Retinal pigment epithelial cell (primary cell): ENCODE results near the gene GABBR2.
A peak's percentile ranks its signal among the peaks of the same experiment; 100 is the strongest.

Source experiments
- DNase-seq: peaks from one replicate; pipeline ENCODE4 v3.0.0-alpha.2; 2010; ENCODE audit warnings: low read depth
- H3K4me3 ChIP-seq: 2 replicates; pipeline ENCODE4 v1.5.1; 2011; ENCODE audit warnings: mild to moderate bottlenecking, low read length, control low read depth, moderate library complexity
- TF ChIP-seq, protein P1 (sequence below): conservative IDR thresholded peaks from 2 replicates; pipeline ENCODE4 v1.5.1; 2011; ENCODE audit warnings: low read depth, low read length, control low read depth, inconsistent platforms

The GABBR2 gene

DNA sequence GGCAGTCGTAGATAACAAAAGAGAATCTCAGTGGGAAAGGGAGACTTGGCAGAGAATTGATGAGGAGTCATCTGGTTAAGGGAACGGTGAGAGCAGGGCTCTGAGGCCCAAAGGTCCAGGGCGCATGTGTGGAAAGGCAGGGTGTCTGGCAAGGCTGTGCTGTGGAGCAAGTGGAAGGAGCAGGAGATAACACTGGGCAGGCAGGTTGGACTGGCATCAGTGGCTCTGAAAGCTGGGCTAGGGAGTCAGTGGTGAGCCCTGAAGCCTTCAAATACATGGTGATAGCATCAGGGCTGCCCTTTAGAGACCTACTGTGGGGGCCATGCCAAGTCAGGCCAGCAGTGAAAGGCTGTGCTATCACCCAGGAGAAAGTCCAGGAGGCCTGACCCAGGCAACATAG lies 131.3 kb downstream of the GABBR2 start:
- no peak for DNase-seq
- H3K4me3 ChIP-seq, result no peak overlapping the region
- TF ChIP-seq, protein P1, sequence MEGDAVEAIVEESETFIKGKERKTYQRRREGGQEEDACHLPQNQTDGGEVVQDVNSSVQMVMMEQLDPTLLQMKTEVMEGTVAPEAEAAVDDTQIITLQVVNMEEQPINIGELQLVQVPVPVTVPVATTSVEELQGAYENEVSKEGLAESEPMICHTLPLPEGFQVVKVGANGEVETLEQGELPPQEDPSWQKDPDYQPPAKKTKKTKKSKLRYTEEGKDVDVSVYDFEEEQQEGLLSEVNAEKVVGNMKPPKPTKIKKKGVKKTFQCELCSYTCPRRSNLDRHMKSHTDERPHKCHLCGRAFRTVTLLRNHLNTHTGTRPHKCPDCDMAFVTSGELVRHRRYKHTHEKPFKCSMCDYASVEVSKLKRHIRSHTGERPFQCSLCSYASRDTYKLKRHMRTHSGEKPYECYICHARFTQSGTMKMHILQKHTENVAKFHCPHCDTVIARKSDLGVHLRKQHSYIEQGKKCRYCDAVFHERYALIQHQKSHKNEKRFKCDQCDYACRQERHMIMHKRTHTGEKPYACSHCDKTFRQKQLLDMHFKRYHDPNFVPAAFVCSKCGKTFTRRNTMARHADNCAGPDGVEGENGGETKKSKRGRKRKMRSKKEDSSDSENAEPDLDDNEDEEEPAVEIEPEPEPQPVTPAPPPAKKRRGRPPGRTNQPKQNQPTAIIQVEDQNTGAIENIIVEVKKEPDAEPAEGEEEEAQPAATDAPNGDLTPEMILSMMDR, result no peak

DNA sequence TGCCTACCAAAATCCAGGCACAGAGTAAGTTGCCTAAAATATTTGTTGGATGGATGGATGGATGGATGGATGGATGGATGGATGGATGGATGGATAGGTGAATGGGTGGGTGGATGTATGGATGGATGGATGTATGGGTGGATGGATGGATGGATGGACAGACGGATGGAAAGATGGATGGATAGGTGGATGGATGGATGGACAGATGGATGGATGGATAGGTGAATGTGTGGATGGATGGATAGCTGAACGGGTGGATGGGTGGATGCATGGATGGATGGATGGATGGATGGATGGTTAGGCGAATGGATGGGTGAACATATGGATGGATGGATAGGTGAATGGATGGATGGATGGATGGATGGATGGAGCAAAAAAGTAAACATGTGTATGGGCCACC lies 131.9 kb downstream of the GABBR2 start:
- TF ChIP-seq, protein P1, result no peak
- no peak for DNase-seq
- no peak overlapping the region for H3K4me3 ChIP-seq

DNA sequence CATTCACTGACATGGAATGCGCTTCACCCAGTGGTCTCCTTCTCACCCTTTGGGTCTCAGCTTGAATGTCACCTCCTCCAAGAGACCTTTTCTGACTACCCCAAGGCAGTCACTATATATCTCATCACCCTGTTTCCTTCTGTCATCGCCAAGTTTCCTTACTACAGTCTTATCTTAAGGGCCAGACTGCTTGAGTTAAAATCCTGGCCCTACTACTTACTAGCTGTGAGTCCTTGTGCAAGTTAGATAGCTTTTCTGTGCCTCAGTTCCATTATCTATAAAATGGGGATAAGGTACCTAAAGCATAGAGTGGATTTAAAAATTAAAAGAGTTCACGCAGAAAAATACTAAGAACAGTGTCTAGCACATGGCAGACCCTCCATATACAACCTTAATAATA lies 132.4 kb downstream of the GABBR2 start:
- H3K4me3 ChIP-seq, result no peak overlapping the region
- no peak for DNase-seq

DNA sequence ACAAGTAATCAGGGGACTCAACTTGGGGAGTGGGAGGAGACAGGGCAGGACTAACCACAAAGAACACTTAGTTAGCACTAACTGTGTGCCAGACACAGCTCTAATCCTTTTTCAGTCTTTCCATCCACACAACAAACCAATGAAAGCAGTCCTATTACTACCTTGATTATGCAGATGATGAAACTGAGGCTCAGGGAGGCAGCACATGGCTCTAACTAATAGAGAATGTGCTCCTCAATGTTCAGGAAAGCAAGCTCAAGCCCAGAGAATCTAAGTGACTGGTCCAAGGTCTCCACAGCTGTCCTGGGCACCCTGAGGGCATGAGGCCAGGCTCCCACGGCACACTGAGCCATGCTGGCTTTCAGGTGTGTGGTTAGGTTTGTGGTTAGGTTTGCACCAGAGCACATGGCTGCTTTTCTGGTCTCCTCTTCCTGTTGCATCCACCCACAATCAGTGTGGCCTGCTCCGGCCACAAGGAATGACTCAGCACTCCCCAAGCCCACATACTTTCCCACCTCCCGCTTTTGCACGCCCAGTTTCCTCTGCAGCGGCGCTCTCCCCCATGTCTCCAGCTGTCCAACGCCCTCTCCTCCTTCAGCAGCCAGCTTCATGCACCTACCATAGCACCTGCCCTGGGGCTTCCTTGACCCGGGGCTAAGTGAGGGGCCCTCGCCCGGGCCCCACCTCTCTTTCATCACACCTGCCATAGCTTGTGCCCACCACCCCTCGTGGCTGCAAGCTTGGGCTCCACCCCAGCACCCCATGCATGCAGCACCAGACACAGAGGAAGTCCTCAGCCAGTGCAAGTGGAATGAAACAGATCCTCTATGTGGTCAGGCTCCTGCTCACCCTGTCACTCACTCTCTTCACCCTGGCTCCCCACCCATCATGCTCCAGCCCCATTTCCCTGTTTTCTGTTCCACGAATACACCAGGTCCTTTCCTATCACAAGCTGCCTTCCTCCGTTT lies 133.1 kb downstream of the GABBR2 start:
- TF ChIP-seq, protein P1, result no peak
- DNase-seq, result peak; percentile 9
- no peak overlapping the region for H3K4me3 ChIP-seq

More for the DNA sequence above, 132.4 kb downstream of the GABBR2 start:
- TF ChIP-seq, protein P1, result no peak

DNA sequence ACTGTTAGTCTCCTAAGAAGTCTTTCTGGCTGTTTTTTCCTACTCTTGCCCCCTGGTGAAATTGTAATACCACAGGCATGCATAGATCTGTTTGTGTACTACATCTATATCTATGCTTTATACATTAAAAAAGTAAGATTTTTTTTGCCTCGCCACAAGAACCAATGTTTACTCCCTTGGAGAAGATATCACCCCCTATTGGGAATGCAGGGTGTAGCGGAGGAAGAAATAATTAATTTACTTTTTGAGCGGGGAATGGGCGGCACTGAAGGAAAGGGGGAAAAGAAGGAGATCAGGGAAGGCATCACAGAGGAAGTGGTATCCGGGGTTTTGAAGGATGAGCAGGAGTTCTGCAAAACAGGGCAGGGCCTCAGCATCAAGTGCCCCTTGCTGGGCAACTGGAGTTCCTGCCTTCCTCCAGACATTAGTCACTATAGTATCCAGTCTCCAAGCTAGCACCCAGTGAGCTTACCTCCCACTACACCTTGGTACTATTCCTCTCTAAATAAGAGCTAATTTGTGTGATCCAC lies 134.9 kb downstream of the GABBR2 start:
- TF ChIP-seq, protein P1, result peak; percentile 4
- no peak for DNase-seq
- no peak overlapping the region for H3K4me3 ChIP-seq

DNA sequence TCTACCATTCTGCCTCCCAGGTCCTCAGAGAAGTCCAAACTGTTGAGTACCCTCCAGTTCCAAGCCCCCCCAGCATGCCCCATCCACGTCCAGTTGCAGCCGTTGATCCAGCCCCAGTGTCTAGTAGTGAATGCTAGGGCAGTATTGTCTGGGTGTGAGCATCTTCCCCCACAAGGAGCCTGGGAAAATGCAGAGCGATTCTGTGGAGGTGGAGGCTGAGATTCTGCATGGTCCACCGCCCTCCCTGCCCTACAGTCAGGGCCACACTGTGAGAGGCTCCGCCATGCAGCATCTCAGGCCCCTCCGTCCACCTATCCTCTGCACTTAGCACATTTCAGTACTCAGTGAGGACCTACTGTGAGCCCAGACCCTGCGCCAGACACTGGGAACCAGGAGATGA lies 135.9 kb downstream of the GABBR2 start:
- H3K4me3 ChIP-seq, result no peak overlapping the region
- TF ChIP-seq, protein P1, result no peak
- no peak for DNase-seq
